Gastrocnemius medialis (tissue), 4 donors: ENCODE data around the gene TPRA1.

Experiments used
- POLR2A ChIP-seq, 2 donors: fragments of 450-650 bp; IDR thresholded peaks; one replicate each; pipeline ENCODE4 v1.6.1; 2017; ENCODE audit warnings: antibody characterized with exemption in 2 of 2, mild to moderate bottlenecking in 2 of 2, moderate library complexity in 2 of 2
- TF ChIP-seq, protein P1 (sequence below), 5 experiments: fragments of 450-650 bp in 3 of 5; fragments of 200-600 bp in 2 of 5; sonication (generic) in 2 of 5; IDR thresholded peaks in 4 of 5; conservative IDR thresholded peaks in 1 of 5; 1 replicate in 4 of 5; 2 replicates in 1 of 5; pipeline ENCODE4 v1.5.1; 2016 to 2019; ENCODE audit warnings: antibody characterized with exemption in 5 of 5, mild to moderate bottlenecking in 3 of 5, moderate library complexity in 3 of 5

- TF ChIP-seq, protein P1, sequence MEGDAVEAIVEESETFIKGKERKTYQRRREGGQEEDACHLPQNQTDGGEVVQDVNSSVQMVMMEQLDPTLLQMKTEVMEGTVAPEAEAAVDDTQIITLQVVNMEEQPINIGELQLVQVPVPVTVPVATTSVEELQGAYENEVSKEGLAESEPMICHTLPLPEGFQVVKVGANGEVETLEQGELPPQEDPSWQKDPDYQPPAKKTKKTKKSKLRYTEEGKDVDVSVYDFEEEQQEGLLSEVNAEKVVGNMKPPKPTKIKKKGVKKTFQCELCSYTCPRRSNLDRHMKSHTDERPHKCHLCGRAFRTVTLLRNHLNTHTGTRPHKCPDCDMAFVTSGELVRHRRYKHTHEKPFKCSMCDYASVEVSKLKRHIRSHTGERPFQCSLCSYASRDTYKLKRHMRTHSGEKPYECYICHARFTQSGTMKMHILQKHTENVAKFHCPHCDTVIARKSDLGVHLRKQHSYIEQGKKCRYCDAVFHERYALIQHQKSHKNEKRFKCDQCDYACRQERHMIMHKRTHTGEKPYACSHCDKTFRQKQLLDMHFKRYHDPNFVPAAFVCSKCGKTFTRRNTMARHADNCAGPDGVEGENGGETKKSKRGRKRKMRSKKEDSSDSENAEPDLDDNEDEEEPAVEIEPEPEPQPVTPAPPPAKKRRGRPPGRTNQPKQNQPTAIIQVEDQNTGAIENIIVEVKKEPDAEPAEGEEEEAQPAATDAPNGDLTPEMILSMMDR (IDR thresholded peaks at IDR 0.05 in 4 of 5, conservative IDR thresholded peaks at IDR 0.05 in 1 of 5), result no peak
- no peak for TF ChIP-seq POLR2A (IDR thresholded peaks at IDR 0.05)
Observed at GRCh38 chr3:127622772-127623576, 32.4 kb upstream of the TPRA1 start.
